Measurements from ENCODE around the gene MRPL40.

Gene MRPL40

DNA sequence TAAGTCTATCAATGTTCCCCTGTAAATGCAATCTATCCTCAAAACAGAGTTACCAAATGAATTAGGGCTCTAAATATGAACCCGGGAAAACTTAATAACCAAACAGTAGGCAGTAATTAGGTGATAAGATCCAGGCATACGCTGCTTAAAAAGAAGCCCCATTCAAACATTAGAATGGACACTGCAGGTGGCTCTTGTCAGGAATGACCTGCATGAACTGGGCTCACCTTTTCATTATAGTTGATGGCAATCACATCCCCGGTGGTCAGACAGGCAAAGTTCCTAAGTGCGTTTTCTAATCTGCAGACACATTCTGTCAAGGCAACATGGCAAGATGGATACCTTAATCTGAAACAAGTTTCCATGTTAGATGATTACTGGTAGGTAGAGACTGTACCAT lies 32.6 kb downstream of the MRPL40 start:
- CTCF ChIA-PET: no interaction called here
- POLR2A ChIA-PET: interaction anchor here (1.0 to 2.3 kb wide), 2 partner anchors 8 to 18 kb away, joined by 3 to 11 read pairs; partner anchors contain the start of gene C22orf39
- TF ChIP-seq CTBP1 (IDR thresholded peaks at IDR 0.05; ENCODE audit: borderline replicate concordance) (no peak), FOXA1 (IDR thresholded peaks at IDR 0.05) (no peak), L3MBTL2 (conservative IDR thresholded peaks at IDR 0.05) (no peak), SUZ12 (IDR thresholded peaks at IDR 0.05) (no peak), ZNF384 (IDR thresholded peaks at IDR 0.05) (no peak), LEF1 (IDR thresholded peaks at IDR 0.05; ENCODE audit: borderline replicate concordance) (no peak), HDGF (IDR thresholded peaks at IDR 0.05; ENCODE audit: borderline replicate concordance) (no peak), FOXK2 (IDR thresholded peaks at IDR 0.05) (no peak)
- DNase-seq (ENCODE audit: extremely low spot score): no peak

DNA sequence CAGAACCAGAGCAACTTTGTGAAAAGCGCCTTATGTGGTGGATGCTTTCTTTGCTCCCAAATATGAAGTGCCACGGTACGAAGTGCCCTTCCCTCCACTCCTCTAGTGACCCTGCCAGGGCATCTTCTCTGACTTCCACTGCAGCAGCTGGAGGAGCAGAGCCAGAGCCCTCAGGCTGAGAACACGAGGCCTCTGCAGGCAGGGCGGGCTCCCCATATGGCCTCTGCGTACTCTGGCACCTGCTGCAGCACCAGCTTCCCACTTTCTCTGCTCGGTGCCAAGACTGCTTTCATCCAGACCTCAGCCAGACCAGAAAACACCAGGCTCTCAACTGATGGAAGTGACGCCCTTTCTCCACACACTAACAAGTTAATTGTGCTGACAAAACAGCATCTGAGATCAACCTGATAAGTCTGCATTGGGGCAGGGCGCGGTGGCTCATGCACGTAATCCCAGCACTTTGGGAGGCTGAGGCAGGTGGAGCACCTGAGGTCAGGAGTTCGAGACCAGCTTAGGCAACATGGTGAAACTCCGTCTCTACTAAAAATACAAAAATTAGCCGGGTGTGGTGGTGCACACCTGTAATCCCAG lies 33.9 kb downstream of the MRPL40 start:
- DNase-seq (ENCODE audit: extremely low spot score): no peak
- ChIA-PET CTCF (no interaction called here), POLR2A (interaction anchor here (0.8 kb wide), 1 partner anchor 12 kb away, joined by 4 read pairs; no protein-coding TSS in a partner anchor)
- TF ChIP-seq LEF1 (IDR thresholded peaks at IDR 0.05; ENCODE audit: borderline replicate concordance) (no peak), FOXA1 (IDR thresholded peaks at IDR 0.05) (no peak), HDGF (IDR thresholded peaks at IDR 0.05; ENCODE audit: borderline replicate concordance) (no peak), ZNF384 (IDR thresholded peaks at IDR 0.05) (no peak), FOXM1 (IDR thresholded peaks at IDR 0.05; ENCODE audit: borderline replicate concordance) (no peak), SP1 (IDR thresholded peaks at IDR 0.05) (no peak), TARDBP (IDR thresholded peaks at IDR 0.05) (no peak), NFRKB (IDR thresholded peaks at IDR 0.05) (no peak), SUZ12 (IDR thresholded peaks at IDR 0.05) (no peak), BHLHE40 (IDR thresholded peaks at IDR 0.05; ENCODE audit: borderline replicate concordance) (no peak), L3MBTL2 (conservative IDR thresholded peaks at IDR 0.05) (no peak), FOXK2 (IDR thresholded peaks at IDR 0.05) (no peak), ARNT (IDR thresholded peaks at IDR 0.05) (no peak), CTBP1 (IDR thresholded peaks at IDR 0.05; ENCODE audit: borderline replicate concordance) (no peak), ELF4 (IDR thresholded peaks at IDR 0.05) (no peak)
- TF ChIP-seq, protein P1, sequence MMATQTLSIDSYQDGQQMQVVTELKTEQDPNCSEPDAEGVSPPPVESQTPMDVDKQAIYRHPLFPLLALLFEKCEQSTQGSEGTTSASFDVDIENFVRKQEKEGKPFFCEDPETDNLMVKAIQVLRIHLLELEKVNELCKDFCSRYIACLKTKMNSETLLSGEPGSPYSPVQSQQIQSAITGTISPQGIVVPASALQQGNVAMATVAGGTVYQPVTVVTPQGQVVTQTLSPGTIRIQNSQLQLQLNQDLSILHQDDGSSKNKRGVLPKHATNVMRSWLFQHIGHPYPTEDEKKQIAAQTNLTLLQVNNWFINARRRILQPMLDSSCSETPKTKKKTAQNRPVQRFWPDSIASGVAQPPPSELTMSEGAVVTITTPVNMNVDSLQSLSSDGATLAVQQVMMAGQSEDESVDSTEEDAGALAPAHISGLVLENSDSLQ (IDR thresholded peaks at IDR 0.05): no peak

DNA sequence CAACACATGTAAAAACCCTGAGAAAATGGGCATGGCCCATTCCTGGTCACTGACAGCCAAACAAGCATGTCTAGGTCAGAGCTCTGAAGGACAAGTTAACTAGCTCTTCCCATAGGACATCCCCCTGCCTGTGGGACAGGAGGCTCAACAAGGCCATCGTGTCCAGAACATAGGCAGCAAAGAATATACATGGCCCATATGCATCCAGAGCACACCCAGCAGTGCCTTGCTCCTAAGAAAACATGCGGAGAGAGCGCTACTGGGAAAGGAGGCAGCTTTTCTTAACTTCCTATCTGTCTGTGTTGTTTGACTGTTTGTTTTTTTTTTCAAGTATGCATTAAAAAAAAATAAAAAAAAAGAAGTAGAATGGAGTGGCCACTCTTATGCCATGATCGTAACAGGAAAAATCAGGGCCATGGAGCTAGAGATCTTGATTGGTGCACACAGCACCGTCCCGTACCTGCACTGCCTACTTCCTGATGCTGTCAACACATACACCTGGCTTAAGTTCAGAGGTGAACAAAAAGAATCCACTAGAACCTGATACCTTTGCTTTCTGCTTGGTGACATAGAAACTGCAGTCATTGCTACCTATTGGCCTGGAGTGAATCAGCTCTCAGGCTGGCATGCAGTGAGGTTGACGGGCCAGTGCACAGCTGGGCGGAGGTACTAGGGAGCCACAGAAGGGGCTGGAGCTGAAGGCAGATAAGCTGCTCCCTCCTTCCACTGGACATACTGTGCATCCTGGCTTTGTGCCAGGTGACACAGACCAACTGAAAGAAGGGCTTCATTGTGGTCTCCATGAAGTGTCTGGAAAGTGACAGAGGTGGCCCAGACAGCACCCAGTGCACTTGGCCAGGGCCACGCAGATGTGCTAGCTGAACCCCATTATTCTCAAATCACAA lies 34.8 kb downstream of the MRPL40 start:
- POLR2A ChIA-PET: interaction anchor here (0.8 to 0.9 kb wide), 2 partner anchors 11 to 12 kb away, joined by 4 read pairs; partner anchors contain the start of gene CDC45
- TF ChIP-seq L3MBTL2 (conservative IDR thresholded peaks at IDR 0.05): no peak
- TF ChIP-seq FOXM1 (IDR thresholded peaks at IDR 0.05; ENCODE audit: borderline replicate concordance): no peak
- TF ChIP-seq FOXA1 (IDR thresholded peaks at IDR 0.05): no peak
- TF ChIP-seq BHLHE40 (IDR thresholded peaks at IDR 0.05; ENCODE audit: borderline replicate concordance): no peak
- no peak for TF ChIP-seq FOXK2 (IDR thresholded peaks at IDR 0.05)
- TF ChIP-seq TARDBP (IDR thresholded peaks at IDR 0.05): no peak
- CTCF ChIA-PET: no interaction called here
- no peak for DNase-seq (ENCODE audit: extremely low spot score)

DNA sequence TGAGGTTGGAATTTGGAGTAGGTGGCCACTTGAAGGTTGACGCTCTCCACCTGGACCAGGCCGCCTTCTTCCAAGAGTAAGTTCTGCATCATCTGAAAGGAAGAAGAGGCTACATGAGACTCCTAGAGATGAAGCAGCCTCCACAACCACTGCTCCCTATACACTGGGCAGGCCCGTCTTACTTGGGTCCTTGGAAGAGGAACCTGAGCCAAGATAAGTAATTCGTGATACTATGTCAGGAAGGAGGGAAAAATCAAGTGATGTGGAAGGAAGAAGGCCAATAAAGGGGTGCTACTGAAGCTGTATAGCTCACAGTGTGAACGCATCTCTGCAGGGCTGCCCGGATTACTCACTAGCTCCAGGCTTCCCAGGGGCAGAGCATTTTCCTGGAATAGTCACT lies 35.6 kb downstream of the MRPL40 start:
- TF ChIP-seq FOXM1 (IDR thresholded peaks at IDR 0.05; ENCODE audit: borderline replicate concordance): no peak
- TF ChIP-seq FOXK2 (IDR thresholded peaks at IDR 0.05): no peak
- no peak for TF ChIP-seq ELF4 (IDR thresholded peaks at IDR 0.05)
- TF ChIP-seq FOXA1 (IDR thresholded peaks at IDR 0.05): no peak
- TF ChIP-seq ARNT (IDR thresholded peaks at IDR 0.05): no peak
- TF ChIP-seq LEF1 (IDR thresholded peaks at IDR 0.05; ENCODE audit: borderline replicate concordance): no peak
- no peak for TF ChIP-seq SUZ12 (IDR thresholded peaks at IDR 0.05)
- no peak for TF ChIP-seq TARDBP (IDR thresholded peaks at IDR 0.05)
- ChIA-PET POLR2A (interaction anchor here (1.3 kb wide), 1 partner anchor 12 kb away, joined by 4 read pairs; the partner anchor contains the start of gene CDC45), CTCF (no interaction called here)
- no peak for DNase-seq (ENCODE audit: extremely low spot score)

DNA sequence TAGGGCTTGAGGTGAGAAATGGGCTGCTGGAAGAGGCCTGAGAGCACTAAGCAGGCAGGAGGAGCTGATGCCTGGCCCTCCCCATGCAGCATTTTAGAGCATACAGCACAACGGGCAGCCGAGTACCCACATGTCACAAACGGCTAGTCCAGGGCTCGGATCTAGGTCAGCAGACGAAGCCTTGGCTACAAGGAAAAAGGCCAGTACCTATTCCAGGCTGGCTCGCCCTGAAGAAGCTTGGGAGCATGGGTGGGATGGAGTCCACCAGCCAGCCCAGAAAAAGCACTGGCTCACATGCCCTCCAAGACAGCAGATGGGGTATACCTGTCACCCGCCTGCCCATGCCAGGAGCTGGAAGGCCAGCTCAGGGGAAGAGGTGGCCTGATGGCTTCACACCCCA lies 37.1 kb downstream of the MRPL40 start:
- ChIA-PET POLR2A (interaction anchor here (0.6 to 1.6 kb wide), 3 partner anchors 10 to 22 kb away, joined by 3 to 4 read pairs (median 4); partner anchors contain the start of genes C22orf39 and CDC45), CTCF (no interaction called here)
- no peak for TF ChIP-seq L3MBTL2 (conservative IDR thresholded peaks at IDR 0.05)
- no peak for TF ChIP-seq BHLHE40 (IDR thresholded peaks at IDR 0.05; ENCODE audit: borderline replicate concordance)
- TF ChIP-seq FOXK2 (IDR thresholded peaks at IDR 0.05): no peak
- TF ChIP-seq FOXA1 (IDR thresholded peaks at IDR 0.05): no peak
- no peak for TF ChIP-seq ARNT (IDR thresholded peaks at IDR 0.05)
- TF ChIP-seq ELF4 (IDR thresholded peaks at IDR 0.05): no peak
- no peak for TF ChIP-seq NFRKB (IDR thresholded peaks at IDR 0.05)
- no peak for TF ChIP-seq HDGF (IDR thresholded peaks at IDR 0.05; ENCODE audit: borderline replicate concordance)
- no peak for TF ChIP-seq ZNF384 (IDR thresholded peaks at IDR 0.05)
- TF ChIP-seq CTBP1 (IDR thresholded peaks at IDR 0.05; ENCODE audit: borderline replicate concordance): no peak
- TF ChIP-seq, protein P1 (IDR thresholded peaks at IDR 0.05): no peak
- no peak for DNase-seq (ENCODE audit: extremely low spot score)

DNA sequence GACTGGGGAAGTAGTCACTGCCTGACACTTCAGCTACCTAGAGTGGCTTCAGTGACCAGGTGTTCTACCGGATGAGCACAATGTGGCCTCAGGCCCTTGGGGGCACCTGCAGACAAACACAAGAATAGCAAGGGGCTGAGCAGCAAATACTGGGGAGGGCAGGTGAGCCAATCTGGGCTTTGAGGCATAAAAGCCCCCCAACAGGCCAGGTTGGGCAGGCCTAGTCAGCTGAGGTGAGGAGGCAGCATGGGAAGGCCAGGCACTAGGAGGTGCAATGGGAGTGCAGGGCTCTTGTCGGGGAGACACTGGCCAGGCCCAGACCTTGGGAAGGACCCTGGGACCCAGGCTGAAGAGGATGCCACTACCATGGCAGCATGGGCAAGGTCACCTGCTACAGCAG lies 37.7 kb downstream of the MRPL40 start:
- POLR2A ChIA-PET: interaction anchor here (0.6 to 1.6 kb wide), 2 partner anchors 10 to 22 kb away, joined by 3 to 4 read pairs; partner anchors contain the start of genes C22orf39 and CDC45
- TF ChIP-seq L3MBTL2 (conservative IDR thresholded peaks at IDR 0.05) (no peak), CTBP1 (IDR thresholded peaks at IDR 0.05; ENCODE audit: borderline replicate concordance) (no peak), HDGF (IDR thresholded peaks at IDR 0.05; ENCODE audit: borderline replicate concordance) (no peak), SUZ12 (IDR thresholded peaks at IDR 0.05) (no peak), FOXM1 (IDR thresholded peaks at IDR 0.05; ENCODE audit: borderline replicate concordance) (no peak), FOXK2 (IDR thresholded peaks at IDR 0.05) (no peak)
- TF ChIP-seq, protein P1 (IDR thresholded peaks at IDR 0.05): no peak
- CTCF ChIA-PET: no interaction called here
- DNase-seq (ENCODE audit: extremely low spot score): no peak

Measured in HEK293T (cell line).